Inflammatory macrophage (primary cell): ENCODE measurements around the gene TTC39A.

Source experiments
- DNase-seq, 2 donors: peaks; one replicate each; pipeline ENCODE4 v3.0.0-alpha.2; 2020 to 2022
- total RNA-seq, 18 experiments: gene quantifications; one replicate each; lab custom pipeline; 2026; ENCODE audit warnings: mixed read lengths in 6 of 18, inconsistent platforms in 2 of 18; lab: John Stamatoyannopoulos, UW

TTC39A gene
- total RNA-seq = 0.07 to 4.4 (median 0.42) reads per million in 18 experiments

GRCh38 chr1:51330331-51331201 lies at the start of gene TTC39A:
Gene TTC39A, minus strand, starts transcription at chr1:51330562. Its CDS starts 85 bp downstream, at chr1:51330477.
- no peak for DNase-seq

DNA sequence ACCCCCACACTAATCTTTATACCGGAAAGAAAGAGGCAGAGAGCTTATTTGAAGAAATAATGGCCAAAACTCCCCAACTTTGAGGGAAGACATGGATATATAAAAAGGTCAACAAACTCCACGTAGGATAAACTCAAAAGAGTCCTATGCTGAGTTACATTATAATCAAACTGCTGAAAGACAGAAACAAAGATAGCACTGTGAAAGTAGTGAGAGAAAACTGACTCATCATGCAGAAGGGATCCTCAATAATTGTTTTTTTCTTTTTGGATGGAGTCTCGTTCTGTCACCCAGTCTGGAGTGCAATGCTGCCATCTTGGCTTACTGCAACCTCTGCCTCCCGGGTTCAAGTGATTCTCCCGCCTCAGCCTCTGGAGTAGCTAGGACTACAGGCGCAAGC lies 48.5 kb upstream of the TTC39A start:
- no peak for DNase-seq

DNA sequence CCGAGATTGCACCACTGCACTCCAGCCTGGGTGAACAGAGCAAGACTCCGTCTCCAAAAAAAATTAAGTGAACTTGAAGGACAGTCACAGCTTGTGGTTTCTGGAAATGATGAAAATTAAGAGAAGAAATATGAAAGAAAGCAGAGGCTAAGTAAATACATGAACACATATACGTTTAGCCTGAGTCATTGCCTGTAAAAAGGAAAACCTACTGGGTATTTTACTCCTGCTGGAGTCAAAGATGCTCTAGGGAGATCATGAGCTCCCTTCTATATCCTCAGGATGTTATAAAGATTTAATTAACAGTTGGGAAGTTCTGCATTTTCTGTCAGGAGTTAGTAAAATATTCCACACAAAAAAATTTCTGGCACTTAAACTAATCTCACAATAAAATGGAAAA lies 43.5 kb upstream of the TTC39A start:
- no peak for DNase-seq

GRCh38 chr1:51372561-51372960 lies 42.2 kb upstream of the TTC39A start:
- no peak for DNase-seq

GRCh38 chr1:51369171-51369570 lies 38.8 kb upstream of the TTC39A start:
- DNase-seq = no peak

- DNase-seq = no peak
These were observed 35.4 kb upstream of the TTC39A start for GRCh38 chr1:51365774-51366173.

DNA sequence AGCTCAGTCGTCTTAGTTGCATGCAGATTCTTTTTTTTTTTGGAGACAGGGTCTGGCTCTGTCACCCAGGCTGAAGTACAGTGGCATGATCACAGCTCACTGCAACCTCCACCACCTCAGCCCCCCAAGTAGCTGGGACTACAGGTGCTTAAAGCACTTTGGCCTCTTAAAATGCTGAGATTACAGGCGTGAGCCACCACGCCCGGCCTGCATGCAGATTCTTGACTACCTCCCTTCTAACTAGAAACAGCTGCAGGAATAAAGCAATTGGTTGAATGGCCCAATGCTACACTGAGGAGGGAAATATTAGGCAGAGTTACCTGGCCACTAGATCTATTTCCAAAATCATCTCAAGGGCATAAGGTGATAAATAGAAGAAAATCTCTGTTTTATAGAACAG lies 29.5 kb upstream of the TTC39A start:
- no peak for DNase-seq

DNA sequence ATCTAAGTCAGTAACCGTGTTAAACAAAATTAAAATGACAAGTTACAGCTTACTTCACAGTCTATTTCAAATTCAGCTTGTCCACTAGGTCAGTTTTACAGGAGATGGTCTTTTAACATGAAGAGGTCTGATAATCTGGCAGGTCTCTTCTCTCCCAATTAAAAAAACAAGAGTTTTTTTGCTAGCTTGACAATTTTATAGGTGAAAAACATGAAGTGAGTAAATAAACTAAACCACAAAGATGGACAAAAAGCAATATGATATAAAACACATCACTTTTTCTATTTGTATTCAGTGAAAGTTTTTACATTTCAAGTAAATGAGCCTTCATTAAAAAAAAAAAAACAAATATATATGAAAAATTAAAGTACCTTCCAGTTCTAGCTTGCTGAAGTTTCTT lies 25.0 kb upstream of the TTC39A start:
- no peak for DNase-seq

DNA sequence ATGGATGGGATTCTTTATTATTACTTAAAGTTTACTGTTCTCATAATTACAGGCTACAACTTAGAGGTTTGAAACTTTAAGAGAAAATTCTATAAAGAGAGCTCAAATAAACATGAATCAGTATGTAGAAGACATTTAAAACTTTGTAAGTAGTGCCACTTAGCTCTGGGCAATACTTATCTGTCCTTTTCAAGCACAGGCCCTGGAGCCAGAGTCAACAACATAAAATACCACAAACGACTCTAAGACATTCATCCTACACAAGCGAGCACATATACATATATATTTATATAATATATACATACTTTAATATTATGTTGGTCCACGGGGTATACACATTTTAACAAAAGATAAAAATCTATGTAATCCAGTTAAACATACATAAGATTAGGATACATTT lies 24.1 kb upstream of the TTC39A start:
- no peak for DNase-seq

DNA sequence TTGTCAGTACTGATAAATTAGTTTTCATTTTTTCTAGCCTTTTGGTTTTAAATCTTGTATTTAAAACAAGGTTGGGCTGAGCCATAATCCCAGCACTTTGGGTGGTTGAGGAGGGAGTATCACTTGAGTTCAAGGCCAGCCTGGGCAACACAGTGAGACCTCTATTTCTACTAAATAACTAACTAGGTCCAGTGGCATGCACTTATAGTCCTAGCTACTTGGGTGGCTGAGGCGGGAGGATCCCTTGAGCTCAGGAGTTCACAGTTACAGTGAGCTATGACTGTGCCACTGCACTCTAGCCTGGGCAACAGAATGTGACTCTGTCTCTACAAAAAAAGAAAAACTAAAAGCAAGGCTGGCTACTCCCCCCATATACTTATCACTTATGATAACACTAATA lies 21.5 kb upstream of the TTC39A start:
- no peak for DNase-seq

DNA sequence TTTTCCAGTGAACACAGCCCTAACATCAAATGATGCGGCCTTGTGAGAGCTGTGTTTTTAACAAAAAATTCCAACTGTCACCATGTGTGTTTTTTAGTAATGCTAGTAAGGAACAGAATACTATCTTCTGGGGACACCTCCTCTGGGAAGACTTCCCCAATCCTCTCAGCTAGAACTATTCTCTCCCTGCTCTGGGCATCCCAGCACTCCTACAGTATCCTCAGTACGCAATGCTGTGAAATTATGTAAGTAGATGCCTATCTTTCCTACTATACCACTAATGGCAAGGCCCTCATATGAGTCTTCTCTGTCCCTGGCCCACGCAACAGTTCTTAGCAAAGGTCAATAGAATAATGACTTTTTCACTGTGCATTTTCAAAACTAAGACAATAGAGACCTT lies 19.5 kb upstream of the TTC39A start:
- no peak for DNase-seq

DNA sequence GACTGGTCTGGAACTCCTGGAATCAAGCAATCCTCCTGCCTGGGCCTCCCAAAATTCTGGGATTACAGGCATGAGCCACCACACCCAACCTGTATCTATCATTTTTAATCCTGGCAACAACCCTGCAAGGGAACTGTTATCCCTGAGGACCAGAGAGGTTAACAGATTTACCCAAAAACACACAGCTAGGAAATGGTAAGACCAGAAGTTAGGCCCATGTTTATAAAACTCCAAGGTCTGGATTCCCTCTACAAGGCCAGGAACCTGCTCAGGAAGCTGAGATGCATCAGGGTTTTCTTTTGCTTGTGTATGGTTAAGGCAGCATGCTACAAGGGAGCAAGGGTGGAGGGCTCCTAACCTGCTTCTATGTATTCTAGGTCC lies 17.8 kb upstream of the TTC39A start:
- DNase-seq = no peak

- no peak for DNase-seq
These were observed 17.2 kb upstream of the TTC39A start for GRCh38 chr1:51347398-51348146.

DNA sequence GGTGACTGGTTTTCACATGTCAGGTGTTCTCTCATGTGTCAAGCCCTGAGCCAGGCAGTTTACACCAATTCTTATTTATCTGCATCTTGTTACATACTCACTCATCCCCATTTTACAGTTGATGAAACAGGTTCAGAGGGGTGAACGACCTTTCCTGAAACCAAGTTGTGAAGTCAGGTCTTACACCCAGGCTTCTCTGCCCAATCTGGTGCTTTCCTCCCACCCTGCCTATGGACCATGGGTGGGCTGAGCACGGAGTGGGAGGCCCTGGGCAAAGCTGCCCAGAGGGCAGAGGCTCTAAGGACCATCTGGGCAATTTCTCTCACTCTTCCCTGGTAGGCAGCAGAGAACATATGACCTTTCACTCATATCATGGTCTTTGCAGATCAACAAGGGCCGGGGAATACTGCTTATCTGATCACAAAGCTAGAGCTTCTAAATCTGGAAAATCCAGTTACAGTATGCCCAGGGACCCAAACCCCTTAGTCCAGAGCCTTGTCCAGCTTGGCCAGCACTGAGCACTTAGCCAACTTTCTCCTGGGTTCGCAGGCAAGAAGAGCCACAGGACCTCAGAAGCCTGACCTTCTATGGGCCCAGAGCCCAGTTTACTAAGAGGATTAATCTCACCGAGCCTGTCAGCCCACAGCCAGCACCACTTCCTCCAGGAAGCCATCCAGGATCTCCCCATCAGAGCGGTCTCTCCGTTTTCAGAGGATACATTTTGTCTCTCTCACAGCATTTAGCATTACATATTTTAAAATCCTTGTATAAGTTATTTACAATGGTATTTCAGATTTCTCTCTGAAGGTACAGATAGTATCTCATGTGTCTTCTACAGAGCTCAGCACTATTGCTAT lies 16.0 kb upstream of the TTC39A start:
- DNase-seq = no peak

DNA sequence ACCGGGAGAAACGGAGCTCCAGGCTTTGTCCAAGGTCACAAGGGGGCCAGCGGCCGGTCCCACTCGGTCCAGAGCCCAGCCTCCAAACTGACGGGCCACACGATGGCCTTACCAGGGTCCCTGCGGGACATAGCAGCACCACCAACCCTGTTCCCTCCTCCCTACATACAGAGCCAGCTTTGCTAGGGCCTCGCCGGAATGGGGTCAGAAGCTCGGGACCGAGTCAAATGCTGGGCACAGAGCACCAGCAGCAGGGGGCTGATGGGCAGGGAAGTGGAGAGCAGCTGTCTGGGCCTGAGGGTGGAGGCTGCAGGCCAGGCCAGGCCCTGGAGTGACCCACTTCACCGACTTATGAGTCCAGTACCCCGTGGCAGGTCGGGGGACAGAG lies 14.9 kb upstream of the TTC39A start:
- DNase-seq = no peak

DNA sequence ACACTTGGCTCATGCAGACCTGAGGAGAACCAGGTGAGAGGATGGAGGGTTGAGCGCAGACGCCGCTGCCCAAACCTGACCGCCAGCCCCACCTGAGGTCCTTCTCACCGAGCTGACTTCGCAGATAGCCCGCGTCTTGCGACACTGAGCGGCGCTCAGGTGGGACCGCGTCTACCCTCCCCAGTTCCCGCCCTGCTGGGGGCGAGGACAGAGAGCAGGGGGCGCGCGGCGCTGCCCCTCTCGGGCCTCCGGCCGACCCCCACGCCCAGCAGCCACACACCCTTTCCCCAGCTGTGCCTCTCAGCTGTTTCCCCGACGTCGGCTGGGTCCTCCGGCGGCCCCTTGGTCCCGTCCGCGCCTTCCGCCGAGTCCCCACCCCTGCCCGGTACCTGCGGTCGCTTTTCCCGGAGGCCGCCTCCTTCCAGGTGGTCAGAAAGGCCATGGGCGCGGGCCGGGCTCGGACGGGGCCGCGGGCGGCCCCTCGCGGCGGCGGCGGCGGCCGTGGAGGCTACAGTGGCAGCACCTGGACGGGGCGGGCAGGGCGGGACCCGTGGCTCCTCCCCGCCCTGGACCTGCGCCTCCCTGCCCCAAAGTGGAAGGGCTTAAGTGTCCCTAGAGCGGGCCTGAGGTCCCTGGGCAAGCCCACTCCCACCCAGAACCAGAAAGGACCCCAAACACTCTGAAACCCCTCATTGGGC lies 14.4 kb upstream of the TTC39A start:
- no peak for DNase-seq

- DNase-seq = no peak
These were observed 13.9 kb upstream of the TTC39A start for GRCh38 chr1:51344276-51344601.

DNA sequence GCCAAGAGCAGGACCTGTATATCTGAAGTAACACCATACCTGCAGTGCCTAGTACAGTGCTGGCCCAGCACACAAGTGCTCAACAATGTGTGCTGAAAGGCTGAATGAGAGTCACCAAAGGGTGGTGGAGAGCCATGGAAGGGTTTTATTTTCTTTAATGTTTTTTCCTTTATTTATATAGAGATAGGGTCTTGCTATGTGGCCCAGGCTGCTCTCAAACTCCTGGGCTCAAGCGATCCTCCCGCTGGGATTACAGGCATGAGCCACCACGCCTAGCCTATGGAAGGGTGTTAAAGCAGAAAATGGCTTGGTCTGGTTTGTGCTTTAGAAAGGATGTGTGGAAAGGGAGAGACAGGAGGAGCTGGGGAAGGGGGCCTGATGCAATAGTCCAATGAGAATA lies 13.3 kb upstream of the TTC39A start:
- no peak for DNase-seq

- no peak for DNase-seq
These were observed 12.3 kb upstream of the TTC39A start for GRCh38 chr1:51342591-51343206.

DNA sequence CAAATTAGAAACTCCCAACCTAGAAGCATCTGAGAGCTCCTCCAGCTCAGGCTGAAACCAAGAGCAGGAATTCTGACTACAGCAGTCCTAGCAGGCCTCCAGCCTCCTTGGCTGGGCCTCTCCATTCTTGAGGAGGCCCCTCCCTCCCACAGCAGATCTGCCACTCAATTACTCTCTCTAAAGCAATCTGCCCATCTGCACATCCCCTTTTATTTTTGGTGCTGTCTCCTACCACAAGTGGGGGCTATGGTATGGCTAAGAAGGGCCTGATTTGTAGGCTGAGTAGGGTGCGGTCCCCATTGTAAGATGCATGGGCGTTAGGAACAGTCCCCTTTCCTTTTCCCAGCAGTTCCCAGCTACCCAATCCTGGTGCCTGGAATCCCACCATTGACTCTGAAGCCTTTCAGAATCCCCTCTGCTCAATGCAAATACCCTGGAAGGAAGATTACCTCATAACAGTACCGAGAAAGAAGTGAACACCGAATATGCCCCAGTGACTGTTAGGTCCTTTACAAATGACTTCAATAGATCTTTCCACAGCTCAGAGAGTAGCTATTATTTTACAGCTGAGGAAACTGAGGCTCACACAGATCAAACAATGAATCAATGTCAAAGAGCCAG lies 11.6 kb upstream of the TTC39A start:
- no peak for DNase-seq

GRCh38 chr1:51340380-51340779 lies 10.0 kb upstream of the TTC39A start:
- DNase-seq = no peak

- no peak for DNase-seq
These were observed 6.3 kb upstream of the TTC39A start for GRCh38 chr1:51336711-51337110.
